Effector memory CD4-positive, alpha-beta T cell (primary cell): ENCODE data around the gene SLAMF7.
"Not testable (repeated sequence)": the region's sequence is repeated elsewhere in the genome, so short reads cannot be mapped to it uniquely, and the experiment has no call there.

Experiments used
- DNase-seq, 3 donors: peaks; one replicate each; pipeline ENCODE4 v3.0.0-alpha.2; 2020
- H3K27ac ChIP-seq: 2 replicates; pipeline ENCODE4 v1.7.0; 2013; ENCODE audit warnings: mild to moderate bottlenecking, low read length, moderate library complexity; ENCODE audit not compliant: insufficient read depth, poor library complexity, severe bottlenecking
- H3K27me3 ChIP-seq: replicated peaks from 2 replicates; pipeline ENCODE4 v1.7.0; 2013; ENCODE audit warnings: mild to moderate bottlenecking, low read length; ENCODE audit not compliant: insufficient read depth, control insufficient read depth, poor library complexity, severe bottlenecking
- H3K36me3 ChIP-seq: 2 replicates; pipeline ENCODE4 v1.7.0; 2013; ENCODE audit warnings: mild to moderate bottlenecking, low read length, moderate library complexity; ENCODE audit not compliant: control insufficient read depth, insufficient read depth
- H3K4me1 ChIP-seq: 2 replicates; pipeline ENCODE4 v1.7.0; 2013; ENCODE audit warnings: low read length, mild to moderate bottlenecking; ENCODE audit not compliant: control insufficient read depth, insufficient read depth, poor library complexity, severe bottlenecking
- H3K4me3 ChIP-seq: 2 replicates; pipeline ENCODE4 v1.7.0; 2013; ENCODE audit warnings: low read length, low read depth, mild to moderate bottlenecking; ENCODE audit not compliant: insufficient read depth, poor library complexity, severe bottlenecking
- H3K9me3 ChIP-seq: 2 replicates; pipeline ENCODE4 v1.7.0; 2013; ENCODE audit warnings: mild to moderate bottlenecking, low read length, moderate library complexity; ENCODE audit not compliant: control insufficient read depth
- total RNA-seq, 3 donors: gene quantifications; one replicate each; lab custom pipeline; 2026; lab: John Stamatoyannopoulos, UW

The SLAMF7 gene, protein sequence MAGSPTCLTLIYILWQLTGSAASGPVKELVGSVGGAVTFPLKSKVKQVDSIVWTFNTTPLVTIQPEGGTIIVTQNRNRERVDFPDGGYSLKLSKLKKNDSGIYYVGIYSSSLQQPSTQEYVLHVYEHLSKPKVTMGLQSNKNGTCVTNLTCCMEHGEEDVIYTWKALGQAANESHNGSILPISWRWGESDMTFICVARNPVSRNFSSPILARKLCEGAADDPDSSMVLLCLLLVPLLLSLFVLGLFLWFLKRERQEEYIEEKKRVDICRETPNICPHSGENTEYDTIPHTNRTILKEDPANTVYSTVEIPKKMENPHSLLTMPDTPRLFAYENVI
- 4.8 to 47.7 (median 19.0) reads per million in 3 donors for total RNA-seq

DNA sequence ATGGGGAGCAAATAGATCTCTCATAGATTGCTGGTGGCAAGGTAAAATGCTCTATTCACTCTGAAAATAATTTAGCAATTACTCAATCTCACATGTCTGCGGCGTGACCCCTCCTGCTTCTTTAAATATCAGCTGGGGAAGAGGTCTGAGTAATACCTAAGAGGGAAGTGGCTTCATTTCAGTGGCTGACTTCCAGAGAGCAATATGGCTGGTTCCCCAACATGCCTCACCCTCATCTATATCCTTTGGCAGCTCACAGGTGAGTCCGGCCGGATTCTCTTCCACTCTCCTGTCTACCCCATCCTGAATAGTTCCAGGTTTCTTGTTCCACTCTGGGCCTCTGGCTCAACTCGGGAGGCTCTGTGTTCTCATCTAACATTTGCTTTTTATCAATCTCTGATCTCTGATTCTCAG, at the start of gene SLAMF7:
TSS of gene SLAMF7 (plus strand) at position 150 of the 414 bp plus-strand sequence. CDS start at position 205, 55 bp downstream.
- Histone ChIP-seq H3K36me3 (no peaks in the 10 kb centered on the region), H3K4me1 (no peaks in the 10 kb centered on the region), H3K27me3 (no peaks in the 10 kb centered on the region), H3K27ac (no peak within 1 kb of the TSS), H3K9me3 (no peaks in the 10 kb centered on the region), H3K4me3 (no peak within 1 kb of the TSS)
- DNase-seq: peak in 1 of 3 donors; percentile 20

DNA sequence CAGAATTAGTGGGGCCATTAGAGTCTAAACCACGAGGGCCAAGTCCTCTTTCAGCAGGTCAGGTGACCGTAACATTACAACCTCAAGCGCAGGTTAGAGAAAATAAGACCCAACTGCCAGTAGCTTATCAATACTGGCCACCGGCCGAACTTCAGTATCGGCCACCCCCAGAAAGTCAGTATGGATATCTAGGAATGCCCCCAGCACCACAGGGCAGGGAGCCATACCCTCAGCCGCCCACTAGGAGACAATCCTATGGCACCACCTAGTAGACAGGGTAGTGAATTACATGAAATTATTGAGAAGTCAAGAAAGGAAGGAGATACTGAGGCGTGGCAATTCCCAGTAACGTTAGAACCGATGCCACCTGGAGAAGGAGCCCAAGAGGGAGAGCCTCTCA, 46.7 kb upstream of the SLAMF7 start:
- H3K4me3 ChIP-seq, H3K27ac ChIP-seq, H3K36me3 ChIP-seq, H3K27me3 ChIP-seq, DNase-seq, H3K9me3 ChIP-seq: not testable (repeated sequence)
- H3K4me1 ChIP-seq: peaks cover 14% of the 10 kb centered on the region

DNA sequence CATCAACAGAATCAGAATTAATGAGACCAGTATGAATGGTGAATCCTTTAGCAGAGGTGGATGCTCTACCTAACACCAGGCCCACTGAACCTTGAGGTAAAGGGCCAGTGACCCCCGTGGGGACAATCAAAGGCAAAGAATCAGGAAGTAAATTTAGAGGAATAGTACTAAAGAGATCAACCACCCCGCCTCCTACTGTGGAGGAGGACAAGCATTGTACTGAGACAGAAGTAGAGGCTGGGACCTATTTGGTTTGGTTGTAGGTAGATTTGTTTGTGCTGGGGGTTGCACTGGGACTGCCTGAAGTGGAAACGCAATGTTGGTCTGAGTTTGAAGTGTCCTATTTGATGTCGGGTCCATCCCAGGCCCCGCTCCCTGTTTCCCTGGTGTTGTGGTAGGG, 36.9 kb upstream of the SLAMF7 start:
- H3K9me3 ChIP-seq: no peaks in the 10 kb centered on the region
- peaks cover 37% of the 10 kb centered on the region for H3K4me1 ChIP-seq
- H3K36me3 ChIP-seq: peaks cover 24% of the 10 kb centered on the region
- H3K27ac ChIP-seq: no peak overlapping the region
- DNase-seq: no peak
- H3K4me3 ChIP-seq: no peak overlapping the region
- H3K27me3 ChIP-seq: no peaks in the 10 kb centered on the region

DNA sequence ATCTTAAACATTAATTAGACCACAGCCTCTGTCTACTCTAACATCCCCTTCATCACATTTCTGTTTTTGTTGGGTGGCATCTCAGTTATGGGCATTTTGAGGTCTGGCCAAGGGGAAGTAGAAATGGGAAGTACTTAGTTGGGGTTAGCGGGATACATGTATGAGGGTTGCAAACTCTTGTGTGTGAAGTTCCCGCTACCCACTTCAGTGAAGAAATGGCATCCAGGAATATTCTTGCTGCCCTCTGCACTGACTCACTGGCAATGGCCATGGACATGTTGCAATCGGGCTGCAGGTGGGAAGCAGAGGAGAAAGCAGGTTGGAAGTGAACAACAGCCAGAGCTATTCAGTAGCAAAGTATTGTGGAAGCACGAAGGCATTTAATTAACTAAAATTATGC, 34.8 kb upstream of the SLAMF7 start:
- H3K36me3 ChIP-seq: peaks cover 24% of the 10 kb centered on the region
- H3K27ac ChIP-seq: peak overlapping the region; percentile 16
- H3K4me3 ChIP-seq: no peak overlapping the region
- no peaks in the 10 kb centered on the region for H3K27me3 ChIP-seq
- peaks cover 56% of the 10 kb centered on the region for H3K4me1 ChIP-seq
- H3K9me3 ChIP-seq: no peaks in the 10 kb centered on the region
- no peak for DNase-seq

DNA sequence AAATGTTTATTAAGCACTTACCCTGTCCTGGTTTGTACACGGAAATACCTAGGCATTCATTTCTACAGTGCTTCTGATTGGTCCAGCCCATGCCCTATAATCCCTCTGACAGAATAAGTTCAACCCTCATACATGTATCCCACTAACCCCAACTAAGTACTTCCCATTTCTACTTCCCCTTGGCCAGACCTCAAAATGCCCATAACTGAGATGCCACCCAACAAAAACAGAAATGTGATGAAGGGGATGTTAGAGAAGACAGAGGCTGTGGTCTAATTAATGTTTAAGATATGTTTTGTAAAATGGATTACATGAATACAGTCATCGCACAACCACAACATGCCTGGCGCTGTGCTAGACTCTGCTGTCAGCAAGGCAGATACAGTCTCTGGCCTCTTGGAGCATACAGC, 33.8 kb upstream of the SLAMF7 start:
- H3K9me3 ChIP-seq: not testable (repeated sequence)

DNA sequence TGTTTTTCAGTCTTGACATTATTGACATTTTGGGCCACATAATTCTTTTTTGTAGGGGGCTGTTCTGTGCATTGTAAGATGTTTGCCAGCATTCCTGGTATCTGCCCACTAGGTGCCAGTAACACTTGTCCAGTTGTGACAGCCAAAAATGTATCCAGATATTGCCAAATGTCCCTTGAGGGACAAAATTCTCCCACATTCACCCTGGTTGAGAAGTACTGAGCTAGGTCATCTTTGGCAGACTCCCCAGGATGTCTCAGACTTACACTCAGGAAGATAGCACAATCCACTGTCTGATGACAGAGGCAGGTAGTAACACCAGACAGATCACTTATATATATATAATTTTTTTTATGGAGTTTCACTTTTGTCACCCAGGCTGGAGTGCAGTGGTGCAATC, 33.3 kb upstream of the SLAMF7 start:
- Histone ChIP-seq H3K36me3 (peaks cover 24% of the 10 kb centered on the region), H3K4me1 (peaks cover 64% of the 10 kb centered on the region), H3K9me3 (no peaks in the 10 kb centered on the region), H3K27me3 (no peaks in the 10 kb centered on the region), H3K27ac (peak overlapping the region; percentile 42), H3K4me3 (no peak overlapping the region)
- no peak for DNase-seq

More for the DNA sequence above, 33.8 kb upstream of the SLAMF7 start:
- DNase-seq, H3K4me3 ChIP-seq, H3K27me3 ChIP-seq: not testable (repeated sequence)
- Histone ChIP-seq H3K4me1 (peaks cover 64% of the 10 kb centered on the region), H3K27ac (peak overlapping the region; percentile 42), H3K36me3 (peaks cover 24% of the 10 kb centered on the region)

DNA sequence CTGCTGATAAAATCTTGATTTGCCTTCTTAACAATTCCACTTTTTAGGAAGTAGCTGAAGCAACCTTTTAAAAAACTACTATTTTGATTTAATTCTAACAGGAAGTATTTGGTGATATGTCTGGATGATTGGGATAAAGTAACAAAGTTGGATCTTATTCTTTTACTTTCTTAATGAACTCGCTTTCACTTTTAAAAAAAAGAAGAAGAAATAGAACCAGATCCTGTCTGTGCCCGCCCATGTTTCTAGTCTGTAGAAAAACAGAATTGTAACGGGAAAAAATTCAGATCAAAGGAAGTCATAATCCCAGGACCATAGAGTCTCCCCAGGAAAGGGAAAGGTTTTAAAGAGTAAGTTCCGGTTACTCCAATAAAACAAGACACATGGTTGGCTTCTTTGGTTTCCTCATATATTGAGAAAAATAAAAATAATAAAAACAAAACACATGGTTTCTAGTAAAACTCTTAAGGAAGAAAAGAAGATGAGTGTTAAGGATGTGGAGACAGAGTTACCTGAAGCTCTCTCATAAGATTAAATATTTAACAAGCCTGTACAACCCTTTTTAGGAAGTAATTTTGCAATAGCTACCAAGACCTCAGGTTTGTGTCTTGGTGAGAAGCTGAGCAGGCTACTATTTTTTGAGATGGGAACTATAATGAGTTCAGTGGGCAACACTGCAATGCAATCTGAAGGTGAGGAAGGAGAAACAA, 32.4 kb upstream of the SLAMF7 start:
- peak overlapping the region; percentile 90 for H3K27ac ChIP-seq

DNA sequence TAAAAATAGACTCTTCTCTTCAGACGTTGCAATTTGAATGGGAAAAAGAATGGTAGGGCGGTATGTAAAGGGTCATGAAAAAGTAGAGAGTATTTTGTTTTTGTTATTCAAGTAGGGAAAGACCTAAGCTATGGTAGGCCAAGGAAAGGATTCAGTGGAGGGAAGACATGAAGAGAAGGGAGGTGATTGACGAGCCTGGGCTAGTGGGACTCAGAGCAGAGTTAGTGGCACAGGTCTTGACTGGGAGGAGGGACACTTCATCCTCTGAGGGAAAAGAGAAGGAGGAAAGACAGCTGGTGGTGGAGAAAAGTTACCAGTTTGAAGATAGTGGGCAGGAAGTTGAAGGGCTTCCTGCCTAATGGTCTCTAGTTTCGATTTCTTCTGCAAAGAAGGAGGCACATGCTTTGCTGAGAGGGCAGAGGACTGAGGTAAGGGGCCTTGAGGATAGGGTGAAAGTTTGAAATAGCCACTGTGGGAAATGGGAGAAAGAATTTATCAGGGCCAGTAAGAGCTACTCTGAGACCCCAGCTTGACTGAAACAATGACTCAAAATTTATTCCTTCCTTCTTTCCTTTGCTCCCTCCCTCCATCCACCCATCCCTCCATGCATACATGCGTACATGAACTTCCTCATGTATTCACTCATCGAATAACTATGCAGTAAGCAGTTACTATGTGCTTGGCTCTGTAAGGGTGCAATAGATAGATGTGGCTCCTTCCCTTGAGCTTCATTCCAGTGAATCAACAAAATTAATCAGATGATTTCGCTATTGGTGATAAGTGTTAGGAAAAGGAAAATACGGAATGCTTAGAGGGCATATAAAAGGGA, 31.6 kb upstream of the SLAMF7 start:
- Histone ChIP-seq H3K36me3 (peaks cover 18% of the 10 kb centered on the region), H3K27ac (peak overlapping the region; percentile 90), H3K9me3 (no peaks in the 10 kb centered on the region), H3K4me3 (peak overlapping the region; percentile 69), H3K27me3 (no peaks in the 10 kb centered on the region), H3K4me1 (peaks cover 66% of the 10 kb centered on the region)
- DNase-seq: no peak

More for the DNA sequence above, 32.4 kb upstream of the SLAMF7 start:
- Histone ChIP-seq H3K4me3 (peak overlapping the region; percentile 69), H3K36me3 (peaks cover 24% of the 10 kb centered on the region), H3K4me1 (peaks cover 60% of the 10 kb centered on the region), H3K9me3 (no peaks in the 10 kb centered on the region), H3K27me3 (no peaks in the 10 kb centered on the region)
- DNase-seq: no peak

DNA sequence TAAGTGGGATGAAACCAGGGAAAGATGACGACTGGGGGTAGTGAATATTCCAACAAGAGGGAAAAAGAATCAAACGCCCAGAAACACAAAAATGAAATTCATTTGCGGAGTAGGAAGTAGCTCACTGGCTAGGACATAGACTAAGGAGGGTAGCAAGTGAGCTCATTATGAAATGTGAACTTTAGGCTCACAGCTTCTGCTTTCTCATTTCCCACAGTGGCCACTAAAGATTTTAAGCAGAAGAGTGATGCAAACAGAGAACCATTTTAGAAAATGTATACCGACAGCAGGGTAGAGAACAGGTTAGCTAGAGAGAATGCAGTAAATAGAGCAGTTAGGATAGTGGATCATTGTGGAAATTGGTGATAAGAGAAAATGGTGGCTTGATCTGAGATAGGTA, 30.9 kb upstream of the SLAMF7 start:
- peak overlapping the region; percentile 69 for H3K4me3 ChIP-seq

More for the DNA sequence above, 30.9 kb upstream of the SLAMF7 start:
- DNase-seq: no peak
- Histone ChIP-seq H3K9me3 (no peaks in the 10 kb centered on the region), H3K36me3 (peaks cover 15% of the 10 kb centered on the region), H3K4me1 (peaks cover 68% of the 10 kb centered on the region), H3K27ac (peak overlapping the region; percentile 90), H3K27me3 (no peaks in the 10 kb centered on the region)
